GM12878 (cell line): Measurements from ENCODE around the gene MST1.

Experiments used
- CHD1 ChIP-seq: IDR thresholded peaks from 2 replicates; pipeline ENCODE4 v1.6.1; 2012; ENCODE audit warnings: low read depth, low read length, improper control_type of control experiment
- CREM ChIP-seq: IDR thresholded peaks from 2 replicates; pipeline ENCODE4 v1.6.1; 2014; ENCODE audit warnings: antibody characterized with exemption, low read depth
- EZH2 ChIP-seq: IDR thresholded peaks from 2 replicates; pipeline ENCODE4 v1.6.1; 2012; ENCODE audit warnings: low read depth, mild to moderate bottlenecking, control low read depth, inconsistent platforms, low read length, borderline replicate concordance; ENCODE audit not compliant: control insufficient read depth
- MXI1 ChIP-seq: fragments of 150-350 bp; IDR thresholded peaks from 2 replicates; pipeline ENCODE4 v1.6.1; 2011; ENCODE audit warnings: low read depth, mild to moderate bottlenecking, inconsistent platforms, low read length, improper control_type of control experiment
- NFYB ChIP-seq: IDR thresholded peaks from 2 replicates; pipeline ENCODE4 v1.6.1; 2011; ENCODE audit warnings: low read depth, mild to moderate bottlenecking, low read length, improper control_type of control experiment, moderate library complexity; ENCODE audit not compliant: insufficient read depth
- PKNOX1 ChIP-seq: fragments of 450-650 bp; IDR thresholded peaks from 2 replicates; pipeline ENCODE4 v1.6.1; 2016; ENCODE audit warnings: mild to moderate bottlenecking
- POLR2A ChIP-seq: IDR thresholded peaks from 2 replicates; pipeline ENCODE4 v1.6.1; 2011; ENCODE audit warnings: low read depth, mild to moderate bottlenecking, low read length
- POLR2AphosphoS2 ChIP-seq: IDR thresholded peaks from 2 replicates; pipeline ENCODE4 v1.6.1; 2011; ENCODE audit warnings: low read depth, mild to moderate bottlenecking, low read length, improper control_type of control experiment, moderate library complexity
- YY1 ChIP-seq: IDR thresholded peaks from 2 replicates; pipeline ENCODE4 v1.6.1; 2011; ENCODE audit warnings: low read depth, mild to moderate bottlenecking, low read length
- ZNF217 ChIP-seq: fragments of 450-650 bp; IDR thresholded peaks from 2 replicates; pipeline ENCODE4 v1.6.1; 2017; ENCODE audit warnings: antibody characterized with exemption, mild to moderate bottlenecking
- ZZZ3 ChIP-seq: IDR thresholded peaks from 2 replicates; pipeline ENCODE4 v1.6.1; 2011; ENCODE audit warnings: low read depth; ENCODE audit not compliant: control insufficient read depth, insufficient read length
- TF ChIP-seq, protein P1 (sequence below), 3 experiments: IDR thresholded peaks in 2 of 3; conservative IDR thresholded peaks in 1 of 3; 2 replicates each; pipeline ENCODE4 v1.5.1; 2011; ENCODE audit warnings: low read depth in 3 of 3, low read length in 3 of 3, mild to moderate bottlenecking in 3 of 3, control low read depth in 2 of 3, moderate library complexity in 2 of 3, inconsistent platforms in 1 of 3, mixed read lengths in 1 of 3; ENCODE audit not compliant: control insufficient read depth in 2 of 3, insufficient read depth in 1 of 3; ENCODE audit errors: extremely low read depth in 1 of 3

GRCh38 chr3:49706456-49707112 is 17.3 kb upstream of the MST1 start:
- TF ChIP-seq ZZZ3: no peak
- no peak for TF ChIP-seq EZH2
- no peak for TF ChIP-seq NFYB
- TF ChIP-seq MXI1: no peak
- no peak for TF ChIP-seq ZNF217
- 0 out of 2 replicates have a peak, but pooled peaks have one; percentile 24 for TF ChIP-seq POLR2A
- TF ChIP-seq, protein P1, sequence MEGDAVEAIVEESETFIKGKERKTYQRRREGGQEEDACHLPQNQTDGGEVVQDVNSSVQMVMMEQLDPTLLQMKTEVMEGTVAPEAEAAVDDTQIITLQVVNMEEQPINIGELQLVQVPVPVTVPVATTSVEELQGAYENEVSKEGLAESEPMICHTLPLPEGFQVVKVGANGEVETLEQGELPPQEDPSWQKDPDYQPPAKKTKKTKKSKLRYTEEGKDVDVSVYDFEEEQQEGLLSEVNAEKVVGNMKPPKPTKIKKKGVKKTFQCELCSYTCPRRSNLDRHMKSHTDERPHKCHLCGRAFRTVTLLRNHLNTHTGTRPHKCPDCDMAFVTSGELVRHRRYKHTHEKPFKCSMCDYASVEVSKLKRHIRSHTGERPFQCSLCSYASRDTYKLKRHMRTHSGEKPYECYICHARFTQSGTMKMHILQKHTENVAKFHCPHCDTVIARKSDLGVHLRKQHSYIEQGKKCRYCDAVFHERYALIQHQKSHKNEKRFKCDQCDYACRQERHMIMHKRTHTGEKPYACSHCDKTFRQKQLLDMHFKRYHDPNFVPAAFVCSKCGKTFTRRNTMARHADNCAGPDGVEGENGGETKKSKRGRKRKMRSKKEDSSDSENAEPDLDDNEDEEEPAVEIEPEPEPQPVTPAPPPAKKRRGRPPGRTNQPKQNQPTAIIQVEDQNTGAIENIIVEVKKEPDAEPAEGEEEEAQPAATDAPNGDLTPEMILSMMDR (IDR thresholded peaks at IDR 0.05 in 2 of 3, conservative IDR thresholded peaks at IDR 0.05 in 1 of 3; ENCODE audit: control insufficient read depth in 2 of 3, extremely low read depth in 1 of 3, insufficient read depth in 1 of 3, low read depth in 3 of 3, low read length in 3 of 3): no peak
- TF ChIP-seq PKNOX1: no peak
- no peak for TF ChIP-seq CHD1
- TF ChIP-seq CREM: no peak
- no peak for TF ChIP-seq POLR2AphosphoS2
- no peak for TF ChIP-seq YY1
